ENCODE results near the gene NXN.
A peak's percentile ranks its signal among the peaks of the same experiment; 100 is the strongest.
"Not testable (repeated sequence)": the region's sequence is repeated elsewhere in the genome, so short reads cannot be mapped to it uniquely, and the experiment has no call there.

Gene NXN

GRCh38 chr17:859061-859823 is 120.3 kb downstream of the NXN start:
- no peak for TF ChIP-seq CTCF (IDR thresholded peaks at IDR 0.05; ENCODE audit: low read length, missing control alignments)
- no peak for DNase-seq (ENCODE audit: low read depth)
- no peak overlapping the region for H3K4me3 ChIP-seq (replicated peaks; ENCODE audit: low read depth, low read length)

DNA sequence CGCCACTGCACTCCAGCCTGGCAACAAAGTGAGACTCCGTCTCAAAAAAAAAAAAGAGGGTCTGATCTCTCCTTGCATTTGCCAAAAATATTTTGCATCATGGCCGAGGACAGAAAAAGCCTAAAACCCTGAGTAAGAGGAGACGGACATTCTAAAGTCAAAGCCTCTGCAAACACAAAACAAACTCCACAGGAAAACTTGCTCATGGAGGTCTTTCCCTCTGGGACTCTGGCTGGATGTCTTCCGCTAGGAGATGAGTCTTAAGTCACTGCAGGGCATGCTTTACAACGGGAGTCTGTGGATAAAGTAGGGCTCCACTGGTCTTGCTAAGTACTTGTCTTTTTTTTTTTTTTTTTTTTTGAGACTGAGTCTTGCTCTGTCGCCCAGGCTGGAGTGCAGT is 123.4 kb downstream of the NXN start:
- no peak overlapping the region for H3K4me3 ChIP-seq (replicated peaks; ENCODE audit: low read depth, low read length)
- DNase-seq (ENCODE audit: low read depth), result no peak
- TF ChIP-seq CTCF (IDR thresholded peaks at IDR 0.05; ENCODE audit: low read length, missing control alignments), result no peak

- TF ChIP-seq CTCF (IDR thresholded peaks at IDR 0.05; ENCODE audit: low read length, missing control alignments), result no peak
- no peak overlapping the region for H3K4me3 ChIP-seq (replicated peaks; ENCODE audit: low read depth, low read length)
- DNase-seq (ENCODE audit: low read depth), result no peak
Observed at GRCh38 chr17:855569-855968, 124.0 kb downstream of the NXN start.

DNA sequence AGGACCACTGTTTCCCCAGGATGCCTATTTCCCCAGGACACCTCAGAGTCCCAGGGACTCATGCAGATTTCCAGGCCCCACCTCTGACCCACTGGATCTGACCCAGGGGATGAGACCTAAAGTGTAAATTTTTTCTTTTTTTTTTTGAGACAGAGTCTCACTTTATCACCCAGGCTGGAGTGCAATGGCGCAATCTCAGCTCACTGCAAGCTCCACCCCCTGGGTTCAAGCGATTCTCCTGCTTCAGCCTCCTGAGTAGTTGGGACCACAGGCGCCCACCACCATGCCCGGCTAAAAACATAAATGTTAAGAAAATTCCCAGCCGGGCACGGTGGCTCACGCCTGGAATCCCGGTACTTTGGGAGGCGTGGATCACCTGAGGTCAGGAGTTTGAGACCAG is 126.7 kb downstream of the NXN start:
- not testable (repeated sequence) for H3K4me3 ChIP-seq (replicated peaks; ENCODE audit: low read depth, low read length)

DNA sequence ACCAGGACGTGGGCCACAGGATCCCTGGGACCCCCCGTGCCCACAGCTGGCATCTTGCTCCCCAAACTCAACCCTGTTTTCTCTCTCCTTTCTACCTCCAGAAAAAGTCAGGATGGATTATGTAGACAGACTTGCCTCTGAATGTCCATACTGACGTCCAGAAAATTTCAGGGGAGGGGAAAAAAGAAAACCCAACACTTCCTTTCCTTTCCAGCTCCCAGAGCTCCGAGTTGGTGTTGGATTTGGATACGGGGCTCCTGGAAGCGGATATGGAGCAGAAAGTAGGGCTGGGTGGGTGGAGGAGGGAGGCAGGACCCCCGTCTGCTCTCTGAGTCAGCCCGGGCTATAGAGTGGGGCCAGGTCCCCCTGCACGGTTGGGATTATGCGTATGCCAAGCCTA is 127.2 kb downstream of the NXN start:
- DNase-seq (ENCODE audit: low read depth), result no peak
- no peak for TF ChIP-seq CTCF (IDR thresholded peaks at IDR 0.05; ENCODE audit: low read length, missing control alignments)
- H3K4me3 ChIP-seq (replicated peaks; ENCODE audit: low read depth, low read length), result no peak overlapping the region

More for the DNA sequence above, 126.7 kb downstream of the NXN start:
- DNase-seq (ENCODE audit: low read depth), result not testable (repeated sequence)

- TF ChIP-seq CTCF (IDR thresholded peaks at IDR 0.05; ENCODE audit: low read length, missing control alignments), result no peak
- no peak for DNase-seq (ENCODE audit: low read depth)
- H3K4me3 ChIP-seq (replicated peaks; ENCODE audit: low read depth, low read length), result no peak overlapping the region
Observed at GRCh38 chr17:851924-852323, 127.7 kb downstream of the NXN start.

DNA sequence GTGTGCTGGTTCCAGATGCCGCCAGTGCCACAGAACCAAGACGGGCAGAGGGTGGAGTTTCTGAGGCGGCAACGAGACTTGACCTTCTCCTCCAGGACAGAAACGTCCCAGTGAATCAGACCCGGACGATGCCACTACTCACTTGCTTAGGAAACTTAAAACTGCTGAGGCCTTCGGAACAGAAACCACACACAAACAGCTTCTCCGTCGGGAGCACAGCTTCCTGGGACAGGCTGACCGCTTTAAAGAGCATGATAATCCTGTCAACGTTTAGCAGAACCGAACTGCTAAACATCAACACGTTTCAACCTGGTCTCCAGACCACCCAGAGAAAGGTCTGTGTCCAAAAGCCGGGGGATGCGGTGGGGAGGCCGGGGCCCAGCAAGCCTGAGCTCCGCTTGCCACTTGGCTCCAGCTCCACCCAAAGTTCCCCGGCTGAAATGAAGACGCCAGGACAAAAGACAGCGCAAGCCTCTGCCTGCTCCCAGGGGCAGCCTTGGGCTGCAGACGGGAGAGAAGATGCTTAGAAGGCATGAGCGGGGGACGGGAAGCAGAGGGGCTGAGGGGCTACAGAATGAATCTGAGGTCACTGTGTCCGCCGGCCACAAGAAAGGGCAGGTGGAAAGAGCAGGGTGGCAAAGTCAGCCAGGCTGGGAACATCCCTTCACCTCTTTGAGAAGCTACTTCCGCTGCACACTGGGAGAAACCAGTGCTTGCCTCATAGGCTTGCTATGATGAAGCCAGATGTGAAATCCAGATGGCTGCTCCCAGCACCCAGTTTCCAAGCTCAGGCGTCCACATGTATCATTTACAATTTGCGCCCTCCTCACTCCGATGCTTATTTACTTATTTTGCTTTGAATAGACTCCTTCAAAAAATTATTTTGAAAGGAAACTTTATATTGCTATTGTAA is 128.5 kb downstream of the NXN start:
- no peak overlapping the region for H3K4me3 ChIP-seq (replicated peaks; ENCODE audit: low read depth, low read length)
- DNase-seq (ENCODE audit: low read depth), result peak; percentile 16
- no peak for TF ChIP-seq CTCF (IDR thresholded peaks at IDR 0.05; ENCODE audit: low read length, missing control alignments)
